NK-92 (cell line): Measurements from ENCODE around the gene NPBWR2.
A peak's percentile ranks its signal among the peaks of the same experiment; 100 is the strongest.

Experiments used
- DNase-seq: peaks from one replicate; lab custom pipeline; 2025; ENCODE audit not compliant: unreplicated experiment; lab: John Stamatoyannopoulos, UW

NPBWR2 gene

GRCh38 chr20:64074184-64074789 lies 33.1 kb downstream of the NPBWR2 start:
- no peak for DNase-seq

- no peak for DNase-seq
These were observed 33.7 kb downstream of the NPBWR2 start for GRCh38 chr20:64073476-64074183.

GRCh38 chr20:64072498-64073063 lies 34.8 kb downstream of the NPBWR2 start:
- no peak for DNase-seq

- DNase-seq, result no peak
These were observed 35.7 kb downstream of the NPBWR2 start for GRCh38 chr20:64071341-64072332.

- no peak for DNase-seq
These were observed 36.9 kb downstream of the NPBWR2 start for GRCh38 chr20:64070244-64070993.

GRCh38 chr20:64069614-64070243 lies 37.6 kb downstream of the NPBWR2 start:
- DNase-seq, result no peak

- DNase-seq, result no peak
These were observed 38.2 kb downstream of the NPBWR2 start for GRCh38 chr20:64069209-64069613.

- DNase-seq, result no peak
These were observed 38.8 kb downstream of the NPBWR2 start for GRCh38 chr20:64068386-64069208.

- no peak for DNase-seq
These were observed 39.5 kb downstream of the NPBWR2 start for GRCh38 chr20:64067733-64068307.

GRCh38 chr20:64067005-64067632 lies 40.2 kb downstream of the NPBWR2 start:
- no peak for DNase-seq

- DNase-seq, result no peak
These were observed 41.4 kb downstream of the NPBWR2 start for GRCh38 chr20:64065974-64066343.

- DNase-seq, result no peak
These were observed 42.0 kb downstream of the NPBWR2 start for GRCh38 chr20:64065062-64065973.

GRCh38 chr20:64064145-64064698 lies 43.1 kb downstream of the NPBWR2 start:
- DNase-seq, result no peak

- no peak for DNase-seq
These were observed 43.8 kb downstream of the NPBWR2 start for GRCh38 chr20:64063389-64064144.

- peak; percentile 31 for DNase-seq
These were observed 44.6 kb downstream of the NPBWR2 start, which contains the start of gene TCEA2 for GRCh38 chr20:64062596-64063388. TSS of gene TCEA2 (plus strand) at chr20:64063198. CDS start at chr20:64063313, 115 bp downstream.

GRCh38 chr20:64062276-64062595 lies 45.1 kb downstream of the NPBWR2 start:
- DNase-seq, result no peak
